Caco-2 (cell line): ENCODE data around the gene AP3B1. TPM values are rescaled to one million over a fixed set of nuclear protein-coding genes. Genes with fewer than 3 reads are reported as not detected.

Source experiments
- BruUV-seq: library from RNA; stranded (reverse); fragments of 400-500 nt; replicated peaks from 2 replicates; lab custom pipeline; 2021; lab: Mats Ljungman, UMichigan
- CTCF ChIA-PET: fragments of 300-600 bp; sonication (Branson Sonifier 250); formaldehyde crosslinking; loops from one replicate; lab custom pipeline; 2022; ENCODE audit warnings: antibody characterized with exemption; lab: Charles Lee
- POLR2A ChIA-PET: fragments of 300-600 bp; sonication (Branson Sonifier 250); formaldehyde crosslinking; loops from one replicate; lab custom pipeline; 2022; ENCODE audit warnings: antibody characterized with exemption; lab: Charles Lee
- DNase-seq, 2 experiments: peaks; one replicate each; pipeline versions ENCODE4 v3.0.0 to v3.0.0-alpha.2; 2020 to 2022
- H3K27me3 ChIP-seq: replicated peaks from 2 replicates; pipeline ENCODE4 v1.6.0; 2011; ENCODE audit warnings: low read length; ENCODE audit not compliant: control insufficient read depth, insufficient read depth
- H3K36me3 ChIP-seq: 2 replicates; pipeline ENCODE4 v1.5.1; 2011; ENCODE audit warnings: low read length; ENCODE audit not compliant: control insufficient read depth, insufficient read depth
- H3K4me1 ChIP-seq: fragments of 250-450 bp; sonication (Bioruptor Pico); 2 replicates; pipeline ENCODE4 v1.5.1; 2020; ENCODE audit warnings: mild to moderate bottlenecking
- H3K4me3 ChIP-seq: 2 replicates; pipeline ENCODE4 v1.5.1; 2011; ENCODE audit warnings: low read depth, mild to moderate bottlenecking, control low read depth, low read length
- H3K9me3 ChIP-seq: fragments of 250-450 bp; sonication (Bioruptor Pico); 2 replicates; pipeline ENCODE4 v1.5.1; 2020; ENCODE audit warnings: mild to moderate bottlenecking, moderate library complexity
- H3K27ac Mint-ChIP-seq: one replicate; pipeline ENCODE4 v1.8.0; 2022; ENCODE audit warnings: mixed read lengths; ENCODE audit not compliant: unreplicated experiment
- H3K27me3 Mint-ChIP-seq: one replicate; pipeline ENCODE4 v1.8.0; 2022; ENCODE audit warnings: mixed read lengths; ENCODE audit not compliant: insufficient read depth, unreplicated experiment
- H3K36me3 Mint-ChIP-seq: one replicate; pipeline ENCODE4 v1.8.0; 2022; ENCODE audit warnings: mild to moderate bottlenecking, mixed read lengths; ENCODE audit not compliant: insufficient read depth, unreplicated experiment
- H3K4me1 Mint-ChIP-seq: one replicate; pipeline ENCODE4 v1.8.0; 2022; ENCODE audit warnings: low read depth, mixed read lengths; ENCODE audit not compliant: unreplicated experiment
- H3K4me3 Mint-ChIP-seq: one replicate; pipeline ENCODE4 v1.8.0; 2022; ENCODE audit warnings: mild to moderate bottlenecking, moderate library complexity, mixed read lengths; ENCODE audit not compliant: unreplicated experiment
- H3K9me3 Mint-ChIP-seq: one replicate; pipeline ENCODE4 v1.8.0; 2022; ENCODE audit warnings: mixed read lengths; ENCODE audit not compliant: unreplicated experiment
- intact Hi-C: fragments of 100-400 bp; cut with micrococcal nuclease; formaldehyde crosslinking; loops from one replicate; pipeline ENCODE4 v1.10.0; 2022; ENCODE audit not compliant: unreplicated experiment
- total RNA-seq: library from RNA; stranded (reverse); gene quantifications from 2 replicates; pipeline ENCODE4 v1.2.3, GENCODE V29; 2022
- TF ChIP-seq, protein P1 (sequence below), 2 experiments: fragments of 200-600 bp in 1 of 2; IDR thresholded peaks; 1 replicate in 1 of 2; 2 replicates in 1 of 2; pipeline versions ENCODE4 v1.5.1 to v1.8.0; 2011 to 2022; ENCODE audit warnings: antibody characterized with exemption in 1 of 2, control low read depth in 1 of 2, inconsistent platforms in 1 of 2, low read depth in 1 of 2, low read length in 1 of 2, mild to moderate bottlenecking in 1 of 2, moderate library complexity in 1 of 2; ENCODE audit not compliant: insufficient read depth in 1 of 2, severe bottlenecking in 1 of 2, unreplicated experiment in 1 of 2

AP3B1 gene
- total RNA-seq, 1 experiment from 2014 or later, result 52.7 TPM

GRCh38 chr5:78133423-78133822 lies 161.1 kb downstream of the AP3B1 start:
- H3K4me1 ChIP-seq, result no peaks in the 10 kb centered on the region
- no peaks in the 10 kb centered on the region for H3K27me3 ChIP-seq
- H3K4me3 ChIP-seq, result no peak overlapping the region
- POLR2A ChIA-PET, result no interaction called here
- no peaks in the 10 kb centered on the region for H3K9me3 Mint-ChIP-seq
- peaks cover 6% of the 10 kb centered on the region for H3K4me1 Mint-ChIP-seq
- peaks cover 13% of the 10 kb centered on the region for H3K36me3 Mint-ChIP-seq
- BruUV-seq, result no TSS peak
- no peak overlapping the region for H3K4me3 Mint-ChIP-seq
- no peak for DNase-seq
- no peak overlapping the region for H3K27ac Mint-ChIP-seq
- H3K36me3 ChIP-seq, result no peaks in the 10 kb centered on the region; the same call in 1 of the 2 replicates
- intact Hi-C loops, result no loop called here
- TF ChIP-seq, protein P1, sequence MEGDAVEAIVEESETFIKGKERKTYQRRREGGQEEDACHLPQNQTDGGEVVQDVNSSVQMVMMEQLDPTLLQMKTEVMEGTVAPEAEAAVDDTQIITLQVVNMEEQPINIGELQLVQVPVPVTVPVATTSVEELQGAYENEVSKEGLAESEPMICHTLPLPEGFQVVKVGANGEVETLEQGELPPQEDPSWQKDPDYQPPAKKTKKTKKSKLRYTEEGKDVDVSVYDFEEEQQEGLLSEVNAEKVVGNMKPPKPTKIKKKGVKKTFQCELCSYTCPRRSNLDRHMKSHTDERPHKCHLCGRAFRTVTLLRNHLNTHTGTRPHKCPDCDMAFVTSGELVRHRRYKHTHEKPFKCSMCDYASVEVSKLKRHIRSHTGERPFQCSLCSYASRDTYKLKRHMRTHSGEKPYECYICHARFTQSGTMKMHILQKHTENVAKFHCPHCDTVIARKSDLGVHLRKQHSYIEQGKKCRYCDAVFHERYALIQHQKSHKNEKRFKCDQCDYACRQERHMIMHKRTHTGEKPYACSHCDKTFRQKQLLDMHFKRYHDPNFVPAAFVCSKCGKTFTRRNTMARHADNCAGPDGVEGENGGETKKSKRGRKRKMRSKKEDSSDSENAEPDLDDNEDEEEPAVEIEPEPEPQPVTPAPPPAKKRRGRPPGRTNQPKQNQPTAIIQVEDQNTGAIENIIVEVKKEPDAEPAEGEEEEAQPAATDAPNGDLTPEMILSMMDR (IDR thresholded peaks at IDR 0.05; ENCODE audit: insufficient read depth in 1 of 2, low read depth in 1 of 2, low read length in 1 of 2, severe bottlenecking in 1 of 2, unreplicated experiment in 1 of 2), result no peak
- H3K27me3 Mint-ChIP-seq, result no peaks in the 10 kb centered on the region
- H3K9me3 ChIP-seq, result no peaks in the 10 kb centered on the region
- CTCF ChIA-PET, result no interaction called here

DNA sequence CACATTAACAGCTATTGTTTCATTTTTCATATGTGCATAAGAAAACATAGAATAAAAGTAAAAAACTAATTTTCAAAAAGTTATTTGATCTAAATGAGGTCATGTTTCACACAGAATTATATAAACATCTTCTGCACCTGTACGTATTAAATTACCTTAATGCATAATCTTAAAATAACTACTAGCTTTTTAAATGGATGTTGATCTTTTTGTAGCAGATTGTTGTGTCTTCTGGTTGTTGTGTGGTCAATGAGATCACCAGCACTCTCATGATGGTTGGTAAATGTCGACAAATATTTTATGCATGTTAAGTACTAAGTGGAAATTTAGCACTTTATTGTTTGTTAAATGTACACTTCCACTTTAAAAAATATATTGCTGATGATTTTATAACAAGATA lies 162.0 kb downstream of the AP3B1 start:
- no peaks in the 10 kb centered on the region for H3K27me3 Mint-ChIP-seq
- no TSS peak for BruUV-seq

DNA sequence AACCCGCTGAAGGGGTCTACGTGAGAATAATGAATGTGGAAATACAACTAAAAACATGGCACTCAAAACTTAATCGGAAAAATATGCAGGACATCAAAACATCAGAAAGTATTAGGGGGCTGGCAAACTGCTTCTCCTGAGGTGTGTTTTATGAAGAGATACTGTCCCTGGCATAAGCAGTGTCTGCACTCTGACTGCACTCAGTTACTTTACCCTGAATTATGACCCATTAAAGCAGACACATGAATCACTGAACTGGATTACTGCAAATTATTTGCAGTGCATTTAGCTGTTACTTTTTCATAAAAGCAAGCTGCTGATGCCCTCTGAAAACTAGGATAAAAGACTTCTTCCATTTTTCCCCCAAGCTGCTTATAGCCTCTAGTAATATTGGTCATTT lies 164.9 kb downstream of the AP3B1 start:
- peaks cover 7% of the 10 kb centered on the region for H3K36me3 Mint-ChIP-seq
- no peak for DNase-seq
- TF ChIP-seq, protein P1 (IDR thresholded peaks at IDR 0.05; ENCODE audit: insufficient read depth in 1 of 2, low read depth in 1 of 2, low read length in 1 of 2, severe bottlenecking in 1 of 2, unreplicated experiment in 1 of 2), result no peak
- intact Hi-C loops, result no loop called here
- CTCF ChIA-PET, result no interaction called here
- no peaks in the 10 kb centered on the region for H3K9me3 Mint-ChIP-seq
- no peak overlapping the region for H3K27ac Mint-ChIP-seq
- Histone ChIP-seq H3K4me3 (no peak overlapping the region), H3K36me3 (no peaks in the 10 kb centered on the region; the same call in 1 of the 2 replicates), H3K9me3 (no peaks in the 10 kb centered on the region), H3K27me3 (no peaks in the 10 kb centered on the region), H3K4me1 (no peaks in the 10 kb centered on the region)
- no peak overlapping the region for H3K4me3 Mint-ChIP-seq
- POLR2A ChIA-PET, result no interaction called here
- BruUV-seq, result no TSS peak
- H3K4me1 Mint-ChIP-seq, result no peaks in the 10 kb centered on the region
- H3K27me3 Mint-ChIP-seq, result no peaks in the 10 kb centered on the region

More for the DNA sequence above, 162.0 kb downstream of the AP3B1 start:
- intact Hi-C loops, result no loop called here
- Mint-ChIP-seq H3K4me1 (peaks cover 5% of the 10 kb centered on the region), H3K4me3 (no peak overlapping the region), H3K9me3 (no peaks in the 10 kb centered on the region), H3K27ac (no peak overlapping the region), H3K36me3 (peaks cover 13% of the 10 kb centered on the region)
- ChIA-PET CTCF (no interaction called here), POLR2A (no interaction called here)
- Histone ChIP-seq H3K27me3 (no peaks in the 10 kb centered on the region), H3K4me1 (no peaks in the 10 kb centered on the region), H3K9me3 (no peaks in the 10 kb centered on the region), H3K36me3 (no peaks in the 10 kb centered on the region; the same call in 1 of the 2 replicates), H3K4me3 (no peak overlapping the region)
- no peak for DNase-seq
- TF ChIP-seq, protein P1 (IDR thresholded peaks at IDR 0.05; ENCODE audit: insufficient read depth in 1 of 2, low read depth in 1 of 2, low read length in 1 of 2, severe bottlenecking in 1 of 2, unreplicated experiment in 1 of 2), result no peak
